HEK293 (cell line): ENCODE results near the gene PPAT.
"Not testable (repeated sequence)": the region's sequence is repeated elsewhere in the genome, so short reads cannot be mapped to it uniquely, and the experiment has no call there.

ENCODE experiments used
- CTCF ChIA-PET: fragments of 350-600 bp; formaldehyde crosslinking; extraction: SDS; loops from one replicate; lab custom pipeline; 2021; ENCODE audit warnings: antibody characterized with exemption; lab: Yijun Ruan, JAX
- POLR2A ChIA-PET: fragments of 300-600 bp; formaldehyde crosslinking; extraction: SDS; loops from one replicate; lab custom pipeline; 2020; ENCODE audit warnings: antibody characterized with exemption, inconsistent platforms; lab: Yijun Ruan, JAX
- H3K27ac ChIP-seq: fragments of 200-500 bp; sonication (Bioruptor generic); 2 replicates; pipeline ENCODE4 v1.5.1; 2014; ENCODE audit warnings: low read depth, low read length, control low read depth, inconsistent platforms; ENCODE audit errors: extremely low read depth
- H3K36me3 ChIP-seq, 2 experiments: fragments of 200-500 bp in 1 of 2; sonication (Bioruptor generic) in 1 of 2; 1 replicate in 1 of 2; 2 replicates in 1 of 2; pipeline ENCODE4 v1.5.1; 2014 to 2017; ENCODE audit warnings: inconsistent platforms in 2 of 2, low read length in 2 of 2; ENCODE audit not compliant: control insufficient read depth in 2 of 2, insufficient read depth in 1 of 2
- H3K4me1 ChIP-seq: fragments of 200-500 bp; sonication (Bioruptor generic); 2 replicates; pipeline ENCODE4 v1.5.1; 2014; ENCODE audit warnings: mild to moderate bottlenecking, low read length, inconsistent platforms; ENCODE audit not compliant: control insufficient read depth, insufficient read depth
- H3K4me3 ChIP-seq: 2 replicates; pipeline ENCODE4 v1.5.1; 2011; ENCODE audit warnings: low read depth, mild to moderate bottlenecking, control low read depth, low read length, moderate library complexity
- H3K9me3 ChIP-seq: fragments of 200-500 bp; sonication (Bioruptor generic); 2 replicates; pipeline ENCODE4 v1.5.1; 2014; ENCODE audit warnings: low read depth, low read length, inconsistent platforms; ENCODE audit not compliant: control insufficient read depth, insufficient read depth
- GLIS1 ChIP-seq: fragments of 450-650 bp; formaldehyde crosslinking; IDR thresholded peaks from 2 replicates; pipeline ENCODE4 v1.5.1; 2016; ENCODE audit warnings: missing biosample characterization, missing genetic modification characterization
- KLF8 ChIP-seq: fragments of 450-650 bp; formaldehyde crosslinking; IDR thresholded peaks from 2 replicates; pipeline ENCODE4 v1.5.1; 2016; ENCODE audit warnings: missing biosample characterization, missing genetic modification characterization
- PRDM1 ChIP-seq: fragments of 450-650 bp; formaldehyde crosslinking; IDR thresholded peaks from 2 replicates; pipeline ENCODE4; 2016; ENCODE audit warnings: missing biosample characterization, missing genetic modification characterization
- WT1 ChIP-seq: fragments of 450-650 bp; formaldehyde crosslinking; IDR thresholded peaks from 2 replicates; pipeline ENCODE4 v1.5.1; 2016; ENCODE audit warnings: missing biosample characterization, missing genetic modification characterization
- ZBTB11 ChIP-seq: fragments of 450-650 bp; formaldehyde crosslinking; conservative IDR thresholded peaks from 2 replicates; pipeline ENCODE4 v1.5.1; 2016; ENCODE audit warnings: low read depth, missing biosample characterization, missing genetic modification characterization
- ZBTB17 ChIP-seq: fragments of 450-650 bp; formaldehyde crosslinking; IDR thresholded peaks from 2 replicates; pipeline ENCODE4 v1.5.1; 2016; ENCODE audit warnings: missing biosample characterization, missing genetic modification characterization
- ZBTB21 ChIP-seq: fragments of 450-650 bp; formaldehyde crosslinking; IDR thresholded peaks from 2 replicates; pipeline ENCODE4 v1.5.1; 2017; ENCODE audit warnings: missing biosample characterization, missing genetic modification characterization
- ZEB2 ChIP-seq: fragments of 450-650 bp; formaldehyde crosslinking; IDR thresholded peaks from 2 replicates; pipeline ENCODE4 v1.5.1; 2016; ENCODE audit warnings: missing biosample characterization, missing genetic modification characterization
- ZNF24 ChIP-seq: fragments of 450-650 bp; formaldehyde crosslinking; IDR thresholded peaks from 2 replicates; pipeline ENCODE4 v1.5.1; 2016; ENCODE audit warnings: missing biosample characterization, missing genetic modification characterization
- ZNF362 ChIP-seq: fragments of 450-650 bp; formaldehyde crosslinking; IDR thresholded peaks from 2 replicates; pipeline ENCODE4 v1.5.1; 2016; ENCODE audit warnings: missing biosample characterization, missing genetic modification characterization
- ZNF518A ChIP-seq: fragments of 450-650 bp; formaldehyde crosslinking; conservative IDR thresholded peaks from 2 replicates; pipeline ENCODE4 v1.5.1; 2016; ENCODE audit warnings: low read depth, missing biosample characterization, missing genetic modification characterization
- ZNF600 ChIP-seq: fragments of 450-650 bp; formaldehyde crosslinking; IDR thresholded peaks from 2 replicates; pipeline ENCODE4 v1.5.1; 2016; ENCODE audit warnings: missing biosample characterization, missing genetic modification characterization
- ZNF626 ChIP-seq: fragments of 450-650 bp; sonication (Bioruptor Pico); formaldehyde crosslinking; IDR thresholded peaks from 2 replicates; pipeline ENCODE4 v1.5.1; 2018; ENCODE audit warnings: missing biosample characterization, missing genetic modification characterization, inconsistent platforms
- ZNF629 ChIP-seq: fragments of 450-650 bp; formaldehyde crosslinking; IDR thresholded peaks from 2 replicates; pipeline ENCODE4 v1.5.1; 2017; ENCODE audit warnings: missing biosample characterization, missing genetic modification characterization
- ZNF639 ChIP-seq: fragments of 450-650 bp; formaldehyde crosslinking; IDR thresholded peaks from 2 replicates; pipeline ENCODE4 v1.5.1; 2016; ENCODE audit warnings: missing biosample characterization, missing genetic modification characterization

The PPAT gene

GRCh38 chr4:56466910-56467283 lies 31.5 kb upstream of the PPAT start:
- H3K9me3 ChIP-seq: no peaks in the 10 kb centered on the region

GRCh38 chr4:56466296-56466761 lies 30.9 kb upstream of the PPAT start:
- TF ChIP-seq ZBTB21: peak; percentile 70
- TF ChIP-seq ZEB2 (tag by site-specific recombination): peak; percentile 20; the same call in 1 of the 2 replicates
- TF ChIP-seq ZNF518A: peak; percentile 34
- 0 out of 2 replicates have a peak, but pooled peaks have one; percentile 15 for TF ChIP-seq ZBTB11 (tag by site-specific recombination)
- TF ChIP-seq ZNF24 (tag by site-specific recombination): 0 out of 2 replicates have a peak, but pooled peaks have one; percentile 35
- 0 out of 2 replicates have a peak, but pooled peaks have one; percentile 35 for TF ChIP-seq KLF8
- TF ChIP-seq ZNF362 (tag by site-specific recombination): peak; percentile 96
- peak; percentile 87 for TF ChIP-seq ZNF629 (tag by site-specific recombination)
- peak; percentile 33; the same call in 1 of the 2 replicates for TF ChIP-seq ZBTB17 (tag by site-specific recombination)
- 0 out of 2 replicates have a peak, but pooled peaks have one; percentile 26 for TF ChIP-seq GLIS1
- peak; percentile 27; the same call in 1 of the 2 replicates for TF ChIP-seq WT1 (tag by site-specific recombination)
- peak; percentile 63 for TF ChIP-seq ZNF600 (tag by site-specific recombination)
- 0 out of 2 replicates have a peak, but pooled peaks have one; percentile 32 for TF ChIP-seq ZNF639 (tag by site-specific recombination)
- H3K4me1 ChIP-seq: not testable (repeated sequence)
- POLR2A ChIA-PET: interaction anchor here (0.7 to 1.9 kb wide), 5 partner anchors 9 to 154 kb away, joined by 3 to 14 read pairs (median 4); partner anchors contain the start of genes AASDH, PAICS and PPAT

More at GRCh38 chr4:56466910-56467283, 31.5 kb upstream of the PPAT start:
- ChIA-PET CTCF (no interaction called here), POLR2A (interaction anchor here (0.8 to 1.9 kb wide), 4 partner anchors 9 to 80 kb away, joined by 3 to 14 read pairs (median 4); partner anchors contain the start of genes AASDH, PAICS and PPAT)
- peak overlapping the region; percentile 87 for H3K4me3 ChIP-seq
- H3K27ac ChIP-seq: peak overlapping the region; percentile 68
- H3K36me3 ChIP-seq: peaks cover 17 to 44% of the 10 kb centered on the region in 2 experiments
- TF ChIP-seq PRDM1: peak; percentile 46; the same call in 1 of the 2 replicates
- TF ChIP-seq ZNF626 (tag by site-specific recombination): no peak
- no peaks in the 10 kb centered on the region for H3K4me1 ChIP-seq

More at GRCh38 chr4:56466296-56466761, 30.9 kb upstream of the PPAT start:
- Histone ChIP-seq H3K4me3 (peak overlapping the region; percentile 87), H3K36me3 (peaks cover 13 to 44% of the 10 kb centered on the region in 2 experiments)
- H3K27ac ChIP-seq, CTCF ChIA-PET, H3K9me3 ChIP-seq: not testable (repeated sequence)
